ENCODE data around the gene DCLK3. TPM values are rescaled to one million over a fixed set of nuclear protein-coding genes. Genes with fewer than 3 reads are reported as not detected.

The DCLK3 gene
- total RNA-seq, 1 experiment from 2014 or later, result 0.06 TPM

DNA sequence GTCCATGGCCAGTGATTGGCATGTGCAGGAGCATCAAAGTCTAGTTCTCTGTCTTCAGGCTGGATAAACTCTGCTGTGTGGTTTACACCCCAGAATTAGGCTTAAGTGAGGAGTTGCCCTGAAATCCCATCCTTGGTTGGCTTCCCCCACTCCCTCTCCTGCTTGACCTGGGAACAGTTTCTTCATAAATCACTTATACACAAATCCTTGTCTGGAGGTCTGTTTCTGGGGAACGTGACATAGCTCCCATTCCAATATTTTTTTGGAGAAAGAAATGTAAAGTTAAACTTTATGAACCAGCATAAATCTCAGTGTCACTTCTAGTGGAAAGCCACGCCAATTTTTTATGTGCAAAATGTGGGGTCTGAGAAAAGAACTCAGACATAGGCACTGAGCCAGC, 98.2 kb downstream of the DCLK3 start:
- Histone ChIP-seq H3K4me3 (ENCODE audit: low read depth, low read length, poor library complexity, severe bottlenecking) (no peak overlapping the region), H3K27me3 (replicated peaks; ENCODE audit: insufficient read depth, low read depth, low read length, poor library complexity) (no peaks in the 10 kb centered on the region), H3K4me1 (ENCODE audit: insufficient read depth, low read length, poor library complexity, severe bottlenecking) (no peaks in the 10 kb centered on the region), H3K27ac (ENCODE audit: low read depth, low read length, poor library complexity, severe bottlenecking) (no peak overlapping the region), H3K36me3 (ENCODE audit: insufficient read depth, low read length, poor library complexity, severe bottlenecking) (no peaks in the 10 kb centered on the region), H3K9me3 (ENCODE audit: low read depth, low read length, poor library complexity, severe bottlenecking) (no peaks in the 10 kb centered on the region)
- no TSS peak for BruUV-seq (replicated peaks)
- CTCF ChIA-PET, result no interaction called here
- TF ChIP-seq EZH2 (IDR thresholded peaks at IDR 0.05; ENCODE audit: borderline replicate concordance, low read depth, low read length, poor library complexity, severe bottlenecking), result no peak
- TF ChIP-seq, protein P1, sequence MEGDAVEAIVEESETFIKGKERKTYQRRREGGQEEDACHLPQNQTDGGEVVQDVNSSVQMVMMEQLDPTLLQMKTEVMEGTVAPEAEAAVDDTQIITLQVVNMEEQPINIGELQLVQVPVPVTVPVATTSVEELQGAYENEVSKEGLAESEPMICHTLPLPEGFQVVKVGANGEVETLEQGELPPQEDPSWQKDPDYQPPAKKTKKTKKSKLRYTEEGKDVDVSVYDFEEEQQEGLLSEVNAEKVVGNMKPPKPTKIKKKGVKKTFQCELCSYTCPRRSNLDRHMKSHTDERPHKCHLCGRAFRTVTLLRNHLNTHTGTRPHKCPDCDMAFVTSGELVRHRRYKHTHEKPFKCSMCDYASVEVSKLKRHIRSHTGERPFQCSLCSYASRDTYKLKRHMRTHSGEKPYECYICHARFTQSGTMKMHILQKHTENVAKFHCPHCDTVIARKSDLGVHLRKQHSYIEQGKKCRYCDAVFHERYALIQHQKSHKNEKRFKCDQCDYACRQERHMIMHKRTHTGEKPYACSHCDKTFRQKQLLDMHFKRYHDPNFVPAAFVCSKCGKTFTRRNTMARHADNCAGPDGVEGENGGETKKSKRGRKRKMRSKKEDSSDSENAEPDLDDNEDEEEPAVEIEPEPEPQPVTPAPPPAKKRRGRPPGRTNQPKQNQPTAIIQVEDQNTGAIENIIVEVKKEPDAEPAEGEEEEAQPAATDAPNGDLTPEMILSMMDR (conservative IDR thresholded peaks at IDR 0.05; ENCODE audit: low read depth, low read length), result no peak
- no peak for DNase-seq (ENCODE audit: low spot score)
- POLR2A ChIA-PET (ENCODE audit: low non-redundant PET), result no interaction called here
- intact Hi-C loops (cut with micrococcal nuclease; ENCODE audit: unreplicated experiment), result no loop called here

DNA sequence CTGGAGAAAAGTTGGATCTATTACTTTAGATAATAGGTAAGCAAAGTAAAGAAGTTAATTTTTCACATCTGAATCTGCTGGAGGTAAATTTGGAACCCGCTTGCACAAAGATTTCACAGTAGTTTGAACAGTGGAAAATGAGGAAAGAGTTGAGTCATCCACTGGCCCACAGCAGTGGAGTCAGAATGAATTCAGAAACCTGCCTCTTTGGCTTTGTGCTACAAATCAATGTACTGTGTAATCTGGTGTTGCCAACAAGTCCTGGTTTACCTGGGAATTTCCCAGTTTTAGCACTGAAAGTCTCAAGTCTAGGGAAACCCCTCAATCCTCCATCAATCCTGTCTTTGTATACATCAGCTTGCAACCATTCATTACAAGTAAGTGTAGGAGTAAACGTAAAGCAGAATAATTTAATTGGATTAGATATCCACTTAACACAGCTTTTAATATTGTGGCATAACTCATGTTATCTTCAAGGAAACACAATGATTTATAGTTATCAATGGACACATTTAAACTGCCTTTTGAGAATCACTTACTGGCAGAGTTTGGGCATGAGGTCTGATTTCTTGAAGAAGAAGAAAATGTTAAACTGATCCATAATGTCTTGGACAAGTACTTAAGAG, 100.6 kb downstream of the DCLK3 start:
- no peak overlapping the region for H3K4me3 ChIP-seq (ENCODE audit: low read depth, low read length, poor library complexity, severe bottlenecking)
- CTCF ChIA-PET, result no interaction called here
- H3K9me3 ChIP-seq (ENCODE audit: low read depth, low read length, poor library complexity, severe bottlenecking), result no peaks in the 10 kb centered on the region
- H3K36me3 ChIP-seq (ENCODE audit: insufficient read depth, low read length, poor library complexity, severe bottlenecking), result no peaks in the 10 kb centered on the region
- intact Hi-C loops (cut with micrococcal nuclease; ENCODE audit: unreplicated experiment), result no loop called here
- H3K27me3 ChIP-seq (replicated peaks; ENCODE audit: insufficient read depth, low read depth, low read length, poor library complexity), result no peaks in the 10 kb centered on the region
- H3K27ac ChIP-seq (ENCODE audit: low read depth, low read length, poor library complexity, severe bottlenecking), result no peak overlapping the region
- POLR2A ChIA-PET (ENCODE audit: low non-redundant PET), result no interaction called here
- BruUV-seq (replicated peaks), result no TSS peak
- DNase-seq (ENCODE audit: low spot score), result no peak
- H3K4me1 ChIP-seq (ENCODE audit: insufficient read depth, low read length, poor library complexity, severe bottlenecking), result no peaks in the 10 kb centered on the region
- TF ChIP-seq EZH2 (IDR thresholded peaks at IDR 0.05; ENCODE audit: borderline replicate concordance, low read depth, low read length, poor library complexity, severe bottlenecking), result no peak
- TF ChIP-seq, protein P1 (conservative IDR thresholded peaks at IDR 0.05; ENCODE audit: low read depth, low read length), result no peak

DNA sequence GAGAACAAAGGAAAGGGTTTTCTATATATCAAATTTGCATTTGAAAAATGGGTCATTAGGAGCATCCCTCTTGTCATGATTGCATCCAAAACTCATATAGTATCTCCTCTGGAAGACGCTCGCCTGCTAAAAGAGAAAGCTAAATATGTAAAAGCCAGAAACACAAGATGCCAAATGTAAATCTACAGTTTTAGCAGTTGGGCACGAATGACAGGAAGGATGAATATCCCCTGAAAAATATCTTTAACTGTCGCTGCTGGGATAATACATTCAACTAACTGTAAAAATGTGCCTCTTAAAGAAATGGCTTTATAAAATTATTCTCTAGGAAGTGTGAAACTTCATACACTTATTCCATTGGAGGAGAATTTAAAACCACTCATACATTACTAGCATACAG, 101.7 kb downstream of the DCLK3 start:
- no TSS peak for BruUV-seq (replicated peaks)
- POLR2A ChIA-PET (ENCODE audit: low non-redundant PET), result no interaction called here
- CTCF ChIA-PET, result no interaction called here

More for the DNA sequence above, 101.7 kb downstream of the DCLK3 start:
- no peak overlapping the region for H3K4me3 ChIP-seq (ENCODE audit: low read depth, low read length, poor library complexity, severe bottlenecking)
- H3K27ac ChIP-seq (ENCODE audit: low read depth, low read length, poor library complexity, severe bottlenecking), result no peak overlapping the region
- no peaks in the 10 kb centered on the region for H3K36me3 ChIP-seq (ENCODE audit: insufficient read depth, low read length, poor library complexity, severe bottlenecking)
- no peaks in the 10 kb centered on the region for H3K4me1 ChIP-seq (ENCODE audit: insufficient read depth, low read length, poor library complexity, severe bottlenecking)
- TF ChIP-seq, protein P1 (conservative IDR thresholded peaks at IDR 0.05; ENCODE audit: low read depth, low read length), result no peak
- no peak for TF ChIP-seq EZH2 (IDR thresholded peaks at IDR 0.05; ENCODE audit: borderline replicate concordance, low read depth, low read length, poor library complexity, severe bottlenecking)
- intact Hi-C loops (cut with micrococcal nuclease; ENCODE audit: unreplicated experiment), result no loop called here
- H3K27me3 ChIP-seq (replicated peaks; ENCODE audit: insufficient read depth, low read depth, low read length, poor library complexity), result no peaks in the 10 kb centered on the region
- no peak for DNase-seq (ENCODE audit: low spot score)
- no peaks in the 10 kb centered on the region for H3K9me3 ChIP-seq (ENCODE audit: low read depth, low read length, poor library complexity, severe bottlenecking)

Other genes starting within 250 kb of the DCLK3 start
- gene TRANK1, start 180.5 kb upstream of the DCLK3 start, total RNA-seq (2021), result 6.3 and 7.3 TPM in 2 replicates
- 19.8 and 25.8 TPM in 2 replicates for gene EPM2AIP1, start 228.6 kb upstream of the DCLK3 start, total RNA-seq (2021)
- 50.6 and 60.7 TPM in 2 replicates for gene MLH1, start 229.0 kb upstream of the DCLK3 start, total RNA-seq (2021)